Measurements from ENCODE around the gene SLC25A13.

SLC25A13 gene

GRCh38 chr7:96248405-96248804 is 73.5 kb downstream of the SLC25A13 start:
- FAIRE-seq: no peak

GRCh38 chr7:96246919-96247318 is 75.0 kb downstream of the SLC25A13 start:
- FAIRE-seq (no peak), DNase-seq (ENCODE audit: insufficient read length, low spot score) (no peak)

More at GRCh38 chr7:96248405-96248804, 73.5 kb downstream of the SLC25A13 start:
- no peak for DNase-seq (ENCODE audit: insufficient read length, low spot score)

DNA sequence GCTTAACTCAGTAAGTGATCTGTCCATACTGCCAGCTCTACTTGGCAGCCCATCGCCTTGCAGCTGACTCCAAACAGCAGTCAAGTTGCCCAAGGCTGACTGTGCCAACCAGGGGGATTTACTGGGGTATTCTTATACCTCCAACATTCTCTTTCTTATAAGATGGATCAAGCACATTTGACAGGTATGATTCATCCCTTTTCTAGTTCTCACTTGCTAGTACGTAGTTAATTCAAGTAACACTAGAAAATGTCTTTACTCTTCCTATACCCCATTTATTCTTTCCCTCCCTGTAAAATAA is 77.0 kb downstream of the SLC25A13 start:
- FAIRE-seq: no peak

GRCh38 chr7:96244244-96244991 is 77.5 kb downstream of the SLC25A13 start:
- FAIRE-seq (no peak), DNase-seq (ENCODE audit: insufficient read length, low spot score) (no peak)

More for the DNA sequence above, 77.0 kb downstream of the SLC25A13 start:
- no peak for DNase-seq (ENCODE audit: insufficient read length, low spot score)

DNA sequence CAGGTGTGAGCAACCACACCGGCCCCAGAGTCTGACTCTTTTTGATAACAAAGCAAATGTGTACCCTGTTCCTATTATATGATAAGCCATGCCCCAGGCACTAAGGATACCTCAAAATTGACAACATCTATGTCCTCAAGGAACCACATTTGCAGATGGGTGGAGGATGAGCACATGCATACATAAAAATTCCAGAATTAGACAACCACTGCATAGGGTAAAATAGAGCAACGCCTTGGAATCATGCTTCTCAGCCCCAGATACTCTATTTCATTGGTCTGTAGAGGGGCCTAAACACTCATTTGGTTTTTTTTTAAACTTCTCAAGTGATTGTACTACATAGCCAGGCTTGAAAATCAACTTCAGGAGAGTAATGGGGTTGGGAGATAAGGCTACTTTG is 78.7 kb downstream of the SLC25A13 start:
- DNase-seq (ENCODE audit: insufficient read length, low spot score): no peak
- no peak for FAIRE-seq

DNA sequence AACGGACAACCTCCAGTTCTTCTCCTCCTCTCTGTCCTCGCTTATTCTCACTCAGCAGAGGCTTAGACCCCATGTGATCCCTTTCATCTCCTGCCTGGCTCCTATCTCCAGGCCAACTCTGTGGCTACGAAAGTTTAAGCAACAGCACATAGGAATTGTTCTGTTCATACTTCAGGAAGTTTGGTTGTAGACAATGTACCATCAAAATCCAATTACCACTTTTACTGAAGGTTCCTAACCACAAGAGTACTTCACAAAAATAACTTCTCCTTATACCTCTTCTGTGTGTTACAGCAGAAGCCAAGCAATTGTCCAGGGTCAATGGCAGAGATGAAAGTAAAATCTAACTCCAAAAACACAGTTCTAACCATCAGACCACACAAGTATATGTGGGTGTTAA is 80.0 kb downstream of the SLC25A13 start:
- FAIRE-seq (no peak), DNase-seq (ENCODE audit: insufficient read length, low spot score) (no peak)

DNA sequence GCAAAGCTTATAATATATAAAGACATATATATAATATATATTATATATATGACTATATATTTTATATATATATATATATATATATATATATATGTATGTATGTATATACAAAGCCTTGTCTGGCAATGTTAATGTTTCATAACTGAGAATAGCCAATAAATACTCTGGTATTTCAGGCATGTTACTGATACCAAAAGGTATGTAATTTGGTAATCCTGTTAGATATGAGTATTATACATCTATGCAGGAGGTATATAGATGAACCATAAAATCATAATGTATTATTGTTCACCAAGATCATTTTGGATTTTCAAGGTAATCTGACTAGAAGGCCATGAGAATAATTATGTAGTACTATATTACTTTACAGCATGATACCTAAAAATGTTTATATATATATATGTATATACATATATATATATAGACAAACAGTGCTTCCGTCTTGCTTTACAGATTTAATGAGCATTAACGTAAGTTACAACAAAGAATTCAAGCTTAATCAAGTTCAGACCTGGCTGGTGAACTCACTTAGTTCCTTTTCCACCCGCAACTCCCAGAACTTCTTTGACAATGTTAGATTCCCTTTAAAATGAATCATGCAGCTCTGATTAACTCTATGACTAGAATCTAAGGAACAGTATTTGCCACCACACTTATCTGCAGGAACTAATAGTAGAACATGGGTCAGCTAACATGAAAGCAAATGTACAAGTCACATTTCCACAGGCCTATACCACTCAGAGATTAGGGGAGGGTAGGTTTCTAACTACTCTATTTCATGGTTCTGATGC is 82.7 kb downstream of the SLC25A13 start:
- DNase-seq (ENCODE audit: insufficient read length, low spot score) (no peak), FAIRE-seq (no peak)

DNA sequence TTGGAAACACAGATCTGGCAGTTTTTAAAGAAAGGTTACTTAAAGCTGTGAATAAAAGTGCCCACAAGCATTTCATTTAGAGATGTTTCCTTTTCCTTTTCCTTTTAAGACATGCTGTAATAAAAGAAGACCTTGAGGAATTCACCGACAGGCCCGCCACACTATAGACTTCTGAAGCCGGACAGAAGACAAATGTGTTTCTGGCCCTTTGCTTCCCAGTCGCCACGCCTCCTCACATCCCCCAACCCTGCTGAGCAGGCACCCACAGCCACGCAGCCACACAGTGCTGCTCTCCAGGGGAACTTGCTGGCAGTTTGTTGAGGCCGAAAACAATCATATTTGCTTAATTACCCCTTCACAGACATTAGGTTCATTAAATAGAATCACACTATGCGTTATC is 83.4 kb downstream of the SLC25A13 start:
- no peak for FAIRE-seq

DNA sequence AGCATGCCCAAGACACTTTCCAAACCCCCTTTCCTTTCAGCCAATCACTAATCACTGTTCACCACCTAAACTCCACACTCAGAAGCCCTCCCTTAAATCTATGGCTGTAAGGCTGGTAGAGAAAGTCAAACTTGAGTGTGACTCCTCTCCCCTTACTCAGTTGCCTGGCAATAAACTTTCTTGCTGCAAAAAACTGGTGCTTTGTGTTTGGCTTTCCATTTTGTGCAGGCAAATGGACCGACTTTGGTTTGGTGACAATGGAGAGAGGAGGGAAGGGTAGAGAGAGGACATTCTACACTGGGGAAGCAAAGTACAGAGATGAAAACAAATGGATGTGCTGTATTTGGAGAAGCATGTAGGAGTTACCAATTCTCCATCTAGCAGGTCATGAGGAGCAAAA is 84.9 kb downstream of the SLC25A13 start:
- no peak for FAIRE-seq

More for the DNA sequence above, 83.4 kb downstream of the SLC25A13 start:
- no peak for DNase-seq (ENCODE audit: insufficient read length, low spot score)

GRCh38 chr7:96236198-96237039 is 85.5 kb downstream of the SLC25A13 start:
- FAIRE-seq (no peak), DNase-seq (ENCODE audit: insufficient read length, low spot score) (no peak)

More for the DNA sequence above, 84.9 kb downstream of the SLC25A13 start:
- DNase-seq (ENCODE audit: insufficient read length, low spot score): no peak

- DNase-seq (ENCODE audit: insufficient read length, low spot score) (no peak), FAIRE-seq (no peak)
Observed at GRCh38 chr7:96235281-96235680, 86.6 kb downstream of the SLC25A13 start.

- DNase-seq (ENCODE audit: insufficient read length, low spot score) (no peak), FAIRE-seq (no peak)
Observed at GRCh38 chr7:96233528-96234154, 88.3 kb downstream of the SLC25A13 start.

DNA sequence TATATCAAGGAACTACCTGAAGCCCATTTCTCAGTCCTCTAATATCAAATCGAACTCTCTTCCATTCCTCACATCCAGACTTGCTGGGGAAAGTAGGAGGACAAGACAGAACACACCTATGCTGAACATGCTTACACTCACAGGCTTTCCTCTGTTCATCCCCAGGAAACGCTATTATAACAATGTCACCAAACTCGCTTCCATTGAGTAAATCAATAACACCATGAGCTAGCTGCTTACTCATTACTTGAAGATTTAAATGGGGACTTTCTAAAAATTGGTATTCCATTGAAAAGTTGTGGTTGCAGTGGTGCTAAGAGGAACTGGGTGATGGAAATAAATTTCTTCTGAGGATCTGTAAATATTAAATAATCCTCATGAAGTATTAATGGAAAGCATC is 88.8 kb downstream of the SLC25A13 start:
- peak; percentile 40 for FAIRE-seq

GRCh38 chr7:96228760-96229159 is 93.1 kb downstream of the SLC25A13 start:
- no peak for FAIRE-seq
- DNase-seq (ENCODE audit: insufficient read length, low spot score): no peak

More for the DNA sequence above, 88.8 kb downstream of the SLC25A13 start:
- DNase-seq (ENCODE audit: insufficient read length, low spot score): no peak

DNA sequence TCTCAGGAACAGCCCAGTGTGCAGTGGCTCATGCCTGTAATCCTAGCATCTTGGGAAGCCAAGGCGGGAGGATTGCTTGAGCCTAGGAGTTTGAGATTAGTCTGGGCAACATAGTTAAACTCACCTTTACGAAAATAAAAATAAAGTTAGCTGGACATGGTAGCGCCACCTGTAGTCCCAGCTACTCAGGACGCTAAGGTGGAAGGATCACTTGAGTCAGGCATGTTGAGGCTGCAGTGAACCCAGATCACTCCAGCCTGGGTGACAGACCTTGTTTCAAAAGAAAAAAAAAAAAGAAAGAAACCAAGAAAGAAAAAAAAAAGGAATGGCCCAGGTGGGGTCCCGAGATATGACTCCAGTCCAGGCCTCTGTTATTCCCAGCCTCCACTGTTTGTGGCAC is 96.6 kb downstream of the SLC25A13 start:
- DNase-seq (ENCODE audit: insufficient read length, low spot score): no peak
- FAIRE-seq: no peak

GRCh38 chr7:96224685-96225084 is 97.2 kb downstream of the SLC25A13 start:
- no peak for DNase-seq (ENCODE audit: insufficient read length, low spot score)
- no peak for FAIRE-seq

DNA sequence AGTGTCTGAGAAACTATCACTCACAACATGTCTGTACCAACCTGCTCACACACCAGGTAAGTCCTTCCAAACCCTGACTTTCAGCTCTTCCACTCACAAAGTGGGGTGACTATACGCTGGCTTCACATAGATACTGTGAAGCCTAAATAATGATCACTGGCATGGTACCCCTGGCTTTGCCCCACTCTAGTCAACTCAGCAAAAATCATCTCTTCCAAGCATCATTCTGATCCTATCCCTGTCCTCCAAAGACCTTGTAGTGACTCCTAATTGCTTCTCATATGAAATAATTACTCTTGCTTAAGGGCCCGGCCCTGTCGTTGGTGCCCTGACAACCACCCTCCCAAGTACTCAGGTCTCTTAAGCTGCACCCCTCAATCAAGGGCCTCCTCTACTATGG is 97.8 kb downstream of the SLC25A13 start:
- no peak for FAIRE-seq
- no peak for DNase-seq (ENCODE audit: insufficient read length, low spot score)

GRCh38 chr7:96221888-96222287 is 100.0 kb downstream of the SLC25A13 start:
- DNase-seq (ENCODE audit: insufficient read length, low spot score): no peak
- FAIRE-seq: no peak

- DNase-seq (ENCODE audit: insufficient read length, low spot score): no peak
- no peak for FAIRE-seq
Observed at GRCh38 chr7:96219378-96220130, 102.3 kb downstream of the SLC25A13 start.

- FAIRE-seq: no peak
Observed at GRCh38 chr7:96218664-96219243, 103.1 kb downstream of the SLC25A13 start.

More at GRCh38 chr7:96218664-96219243, 103.1 kb downstream of the SLC25A13 start:
- DNase-seq (ENCODE audit: insufficient read length, low spot score): no peak
